HCT116 (cell line): ENCODE results near the gene HHAT. TPM values are rescaled to one million over a fixed set of nuclear protein-coding genes. Genes with fewer than 3 reads are reported as not detected.

Experiments
- ATAC-seq: fragments of 200-7000 bp; cut with Tn5 transposase; 2 replicates; pipeline ENCODE4 v1.9.1; 2020; ENCODE audit warnings: mild to moderate bottlenecking, moderate library complexity
- BruUV-seq: library from RNA; stranded (reverse); fragments of 400-500 nt; replicated peaks from 2 replicates; lab custom pipeline; 2021; lab: Mats Ljungman, UMichigan
- CTCF ChIA-PET: fragments of 300-600 bp; sonication (Branson Sonifier 250); formaldehyde crosslinking; loops from one replicate; lab custom pipeline; 2021; ENCODE audit warnings: antibody characterized with exemption; lab: Charles Lee
- POLR2A ChIA-PET: fragments of 300-600, 350-600 bp; sonication (Branson Sonifier 250); formaldehyde crosslinking; loops from one replicate; lab custom pipeline; 2021; ENCODE audit warnings: antibody characterized with exemption; lab: Charles Lee
- RAD21 ChIA-PET, 2 experiments: fragments of 300-600 bp; sonication (Branson Sonifier 250); formaldehyde crosslinking; loops; one replicate each; lab custom pipeline; 2023; ENCODE audit warnings: low total read pairs in 2 of 2; ENCODE audit not compliant: uncharacterized antibody in 2 of 2, unreplicated experiment in 2 of 2, low non-redundant PET in 1 of 2; lab: Charles Lee
- DNase-seq: peaks from one replicate; pipeline ENCODE4 v3.0.0-alpha.2; 2010; ENCODE audit warnings: low read depth, low spot score
- H2AFZ ChIP-seq: fragments of 200-600 bp; shearing (Covaris generic), sonication (generic); 2 replicates; pipeline ENCODE4 v1.6.1; 2017; ENCODE audit warnings: low read depth, mixed run types, mixed read lengths, antibody characterized with exemption, low read length; ENCODE audit not compliant: poor library complexity, severe bottlenecking
- H3K27ac ChIP-seq: 2 replicates; pipeline ENCODE4 v1.5.1; 2012; ENCODE audit warnings: low read depth, low read length
- H3K27me3 ChIP-seq: fragments of 200-600 bp; sonication (generic); 2 replicates; pipeline ENCODE4 v1.6.1; 2016; ENCODE audit warnings: mixed run types, low read length, mixed read lengths; ENCODE audit not compliant: insufficient read depth
- H3K36me3 ChIP-seq, 2 experiments: fragments of 200-500 bp in 1 of 2; fragments of 200-600 bp in 1 of 2; sonication (Bioruptor generic) in 1 of 2; sonication (generic) in 1 of 2; 2 replicates each; pipeline versions ENCODE4 v1.5.1 to v1.6.1; 2014 to 2016; ENCODE audit warnings: low read length in 2 of 2, inconsistent platforms in 1 of 2, mixed read lengths in 1 of 2, mixed run types in 1 of 2; ENCODE audit not compliant: insufficient read depth in 2 of 2, control insufficient read depth in 1 of 2
- H3K4me1 ChIP-seq, 2 experiments: fragments of 200-600 bp in 1 of 2; sonication (generic) in 1 of 2; 2 replicates each; pipeline versions ENCODE4 v1.5.1 to v1.6.1; 2012 to 2017; ENCODE audit warnings: low read length in 2 of 2, inconsistent platforms in 1 of 2, mild to moderate bottlenecking in 1 of 2, mixed read lengths in 1 of 2, mixed run types in 1 of 2, moderate library complexity in 1 of 2; ENCODE audit not compliant: insufficient read depth in 2 of 2, control insufficient read depth in 1 of 2
- H3K4me2 ChIP-seq: fragments of 200-600 bp; sonication (generic); 2 replicates; pipeline ENCODE4 v1.6.1; 2017; ENCODE audit warnings: mixed run types, low read length, mixed read lengths
- H3K4me3 ChIP-seq, 2 experiments: fragments of 200-600 bp in 1 of 2; sonication (generic) in 1 of 2; replicated peaks in 1 of 2; 2 replicates each; pipeline ENCODE4 v1.5.1; 2011 to 2016; ENCODE audit warnings: low read length in 2 of 2, control low read depth in 1 of 2, low read depth in 1 of 2, mild to moderate bottlenecking in 1 of 2, mixed read lengths in 1 of 2, mixed run types in 1 of 2
- H3K79me2 ChIP-seq: fragments of 200-600 bp; sonication (generic); 2 replicates; pipeline ENCODE4 v1.6.1; 2017; ENCODE audit warnings: mild to moderate bottlenecking, mixed run types, low read length, moderate library complexity, mixed read lengths; ENCODE audit not compliant: insufficient read depth
- H3K9ac ChIP-seq: fragments of 200-600 bp; sonication (generic); 2 replicates; pipeline ENCODE4 v1.6.1; 2016; ENCODE audit warnings: low read length, mixed read lengths
- H3K9me2 ChIP-seq: fragments of 200-600 bp; sonication (generic), shearing (Covaris generic); 2 replicates; pipeline ENCODE4 v1.6.1; 2017; ENCODE audit warnings: mixed run types, mild to moderate bottlenecking, moderate library complexity; ENCODE audit not compliant: insufficient read depth
- H3K9me3 ChIP-seq, 2 experiments: fragments of 200-500 bp in 1 of 2; fragments of 200-600 bp in 1 of 2; sonication (Bioruptor generic) in 1 of 2; sonication (generic) in 1 of 2; 2 replicates each; pipeline ENCODE4 v1.6.1; 2014 to 2017; ENCODE audit warnings: low read length in 2 of 2, mixed read lengths in 2 of 2, inconsistent platforms in 1 of 2, low read depth in 1 of 2, mild to moderate bottlenecking in 1 of 2, mixed run types in 1 of 2, moderate library complexity in 1 of 2; ENCODE audit not compliant: control insufficient read depth in 1 of 2, insufficient read depth in 1 of 2
- H4K20me1 ChIP-seq: fragments of 200-600 bp; sonication (generic), shearing (Covaris generic); 2 replicates; pipeline ENCODE4 v1.6.1; 2017; ENCODE audit warnings: mixed run types, mild to moderate bottlenecking, moderate library complexity; ENCODE audit not compliant: insufficient read depth
- CBX3 ChIP-seq: IDR thresholded peaks from 2 replicates; pipeline ENCODE4 v1.6.1; 2012; ENCODE audit warnings: low read depth
- EZH2 ChIP-seq: fragments of 200-600 bp; sonication (generic); IDR thresholded peaks from 2 replicates; pipeline ENCODE4 v1.6.1; 2017; ENCODE audit warnings: antibody characterized with exemption, mixed run types
- FOSL1 ChIP-seq: IDR thresholded peaks from 2 replicates; pipeline ENCODE4 v1.6.1; 2012; ENCODE audit warnings: low read depth
- JUND ChIP-seq: IDR thresholded peaks from 2 replicates; pipeline ENCODE4 v1.6.1; 2012
- POLR2A ChIP-seq: IDR thresholded peaks from 2 replicates; pipeline ENCODE4 v1.7.0; 2011; ENCODE audit warnings: borderline replicate concordance; ENCODE audit not compliant: insufficient read depth, insufficient read length; ENCODE audit errors: extremely low read depth
- POLR2AphosphoS5 ChIP-seq: IDR thresholded peaks from 2 replicates; pipeline ENCODE4 v1.6.1; 2011; ENCODE audit warnings: mild to moderate bottlenecking, low read depth, low read length, moderate library complexity
- SIN3A ChIP-seq: IDR thresholded peaks from 2 replicates; pipeline ENCODE4 v1.6.1; 2012; ENCODE audit warnings: low read depth
- SP1 ChIP-seq: IDR thresholded peaks from 2 replicates; pipeline ENCODE4 v1.6.1; 2012; ENCODE audit warnings: low read depth
- YY1 ChIP-seq: IDR thresholded peaks from 2 replicates; pipeline ENCODE4 v1.6.1; 2011; ENCODE audit warnings: low read length, low read depth, moderate library complexity, mild to moderate bottlenecking; ENCODE audit not compliant: insufficient replicate concordance; ENCODE audit errors: extremely low read depth
- ZFX ChIP-seq: fragments of 450-650 bp; IDR thresholded peaks from 2 replicates; pipeline ENCODE4 v1.6.1; 2017
- ZNF274 ChIP-seq: fragments of 200-500 bp; sonication (Bioruptor generic); IDR thresholded peaks from 2 replicates; pipeline ENCODE4 v1.6.1; 2014; ENCODE audit warnings: mild to moderate bottlenecking, low read depth, low read length, inconsistent platforms
- intact Hi-C: fragments of 100-400 bp; cut with micrococcal nuclease; formaldehyde crosslinking; loops from 2 replicates; pipeline ENCODE4 v1.10.0; 2022
- total RNA-seq: library from RNA; stranded (reverse); gene quantifications from one replicate; pipeline ENCODE4 v1.2.1, GENCODE V29; 2021; ENCODE audit not compliant: unreplicated experiment
- TF ChIP-seq, protein P1 (sequence below), 3 experiments: fragments of 200-600 bp in 1 of 3; sonication (generic) in 1 of 3; IDR thresholded peaks in 2 of 3; conservative IDR thresholded peaks in 1 of 3; 2 replicates each; pipeline ENCODE4 v1.5.1; 2012 to 2017; ENCODE audit warnings: low read depth in 2 of 3, low read length in 2 of 3, antibody characterized with exemption in 1 of 3, borderline replicate concordance in 1 of 3, control low read depth in 1 of 3, mild to moderate bottlenecking in 1 of 3, mixed read lengths in 1 of 3, mixed run types in 1 of 3, moderate library complexity in 1 of 3; ENCODE audit not compliant: insufficient read depth in 1 of 3
- TF ChIP-seq, protein P2 (sequence below): IDR thresholded peaks from 2 replicates; pipeline ENCODE4 v1.6.1; 2011; ENCODE audit warnings: mild to moderate bottlenecking, low read length, moderate library complexity; ENCODE audit not compliant: insufficient replicate concordance; ENCODE audit errors: extremely low read depth

The HHAT gene
- total RNA-seq, 1 experiment from 2014 or later, result 2.7 TPM

DNA sequence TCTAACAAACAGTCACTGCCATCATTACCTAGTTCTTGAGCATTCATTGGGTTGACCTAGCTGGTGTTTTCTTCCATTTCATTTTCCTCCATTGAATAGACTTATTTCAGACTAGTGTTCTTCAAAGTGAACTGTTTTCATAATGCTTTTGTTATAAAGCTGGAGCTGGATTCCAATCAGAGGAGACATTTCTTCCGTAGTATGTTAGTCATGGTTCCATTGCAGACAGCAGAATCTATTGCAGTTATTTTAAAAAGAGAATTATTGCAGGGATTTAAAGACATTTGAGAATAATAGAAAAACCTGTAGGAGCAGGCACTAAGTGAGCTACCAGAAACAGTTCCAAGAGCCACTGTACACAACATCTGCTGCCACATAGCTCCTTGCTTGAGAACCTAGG is 50.0 kb downstream of the HHAT start:
- intact Hi-C loops, result no loop called here
- no TSS peak for BruUV-seq
- CTCF ChIA-PET, result no interaction called here
- Histone ChIP-seq H3K4me3 (no peak overlapping the region), H2AFZ (no peak overlapping the region), H3K27me3 (no peaks in the 10 kb centered on the region), H3K27ac (no peak overlapping the region), H3K9ac (no peak overlapping the region), H3K9me3 (no peaks in the 10 kb centered on the region), H4K20me1 (peaks cover under 1% of the 10 kb centered on the region; the same call in 1 of the 2 replicates), H3K79me2 (no peaks in the 10 kb centered on the region), H3K4me2 (no peak overlapping the region), H3K36me3 (no peaks in the 10 kb centered on the region), H3K9me2 (no peaks in the 10 kb centered on the region), H3K4me1 (peaks cover 0 to 24% of the 10 kb centered on the region in 2 experiments; a peak in 3 of 4 replicates)
- DNase-seq (no peak), ATAC-seq (no peak)
- no peak for TF ChIP-seq SIN3A
- no peak for TF ChIP-seq POLR2AphosphoS5
- TF ChIP-seq ZNF274, result no peak
- no peak for TF ChIP-seq ZFX
- no peak for TF ChIP-seq SP1
- TF ChIP-seq FOSL1, result no peak
- no peak for TF ChIP-seq YY1
- TF ChIP-seq, protein P1, sequence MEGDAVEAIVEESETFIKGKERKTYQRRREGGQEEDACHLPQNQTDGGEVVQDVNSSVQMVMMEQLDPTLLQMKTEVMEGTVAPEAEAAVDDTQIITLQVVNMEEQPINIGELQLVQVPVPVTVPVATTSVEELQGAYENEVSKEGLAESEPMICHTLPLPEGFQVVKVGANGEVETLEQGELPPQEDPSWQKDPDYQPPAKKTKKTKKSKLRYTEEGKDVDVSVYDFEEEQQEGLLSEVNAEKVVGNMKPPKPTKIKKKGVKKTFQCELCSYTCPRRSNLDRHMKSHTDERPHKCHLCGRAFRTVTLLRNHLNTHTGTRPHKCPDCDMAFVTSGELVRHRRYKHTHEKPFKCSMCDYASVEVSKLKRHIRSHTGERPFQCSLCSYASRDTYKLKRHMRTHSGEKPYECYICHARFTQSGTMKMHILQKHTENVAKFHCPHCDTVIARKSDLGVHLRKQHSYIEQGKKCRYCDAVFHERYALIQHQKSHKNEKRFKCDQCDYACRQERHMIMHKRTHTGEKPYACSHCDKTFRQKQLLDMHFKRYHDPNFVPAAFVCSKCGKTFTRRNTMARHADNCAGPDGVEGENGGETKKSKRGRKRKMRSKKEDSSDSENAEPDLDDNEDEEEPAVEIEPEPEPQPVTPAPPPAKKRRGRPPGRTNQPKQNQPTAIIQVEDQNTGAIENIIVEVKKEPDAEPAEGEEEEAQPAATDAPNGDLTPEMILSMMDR (IDR thresholded peaks at IDR 0.05 in 2 of 3, conservative IDR thresholded peaks at IDR 0.05 in 1 of 3; ENCODE audit: borderline replicate concordance in 1 of 3, insufficient read depth in 1 of 3, low read depth in 2 of 3, low read length in 2 of 3), result no peak
- no peak for TF ChIP-seq JUND
- no peak for TF ChIP-seq EZH2
- no peak for TF ChIP-seq POLR2A
- TF ChIP-seq, protein P2, sequence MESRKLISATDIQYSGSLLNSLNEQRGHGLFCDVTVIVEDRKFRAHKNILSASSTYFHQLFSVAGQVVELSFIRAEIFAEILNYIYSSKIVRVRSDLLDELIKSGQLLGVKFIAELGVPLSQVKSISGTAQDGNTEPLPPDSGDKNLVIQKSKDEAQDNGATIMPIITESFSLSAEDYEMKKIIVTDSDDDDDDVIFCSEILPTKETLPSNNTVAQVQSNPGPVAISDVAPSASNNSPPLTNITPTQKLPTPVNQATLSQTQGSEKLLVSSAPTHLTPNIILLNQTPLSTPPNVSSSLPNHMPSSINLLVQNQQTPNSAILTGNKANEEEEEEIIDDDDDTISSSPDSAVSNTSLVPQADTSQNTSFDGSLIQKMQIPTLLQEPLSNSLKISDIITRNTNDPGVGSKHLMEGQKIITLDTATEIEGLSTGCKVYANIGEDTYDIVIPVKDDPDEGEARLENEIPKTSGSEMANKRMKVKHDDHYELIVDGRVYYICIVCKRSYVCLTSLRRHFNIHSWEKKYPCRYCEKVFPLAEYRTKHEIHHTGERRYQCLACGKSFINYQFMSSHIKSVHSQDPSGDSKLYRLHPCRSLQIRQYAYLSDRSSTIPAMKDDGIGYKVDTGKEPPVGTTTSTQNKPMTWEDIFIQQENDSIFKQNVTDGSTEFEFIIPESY, result no peak
- TF ChIP-seq CBX3, result no peak
- POLR2A ChIA-PET, result interaction anchor here (0.6 kb wide), 1 partner anchor 50 kb away, joined by 3 read pairs; the partner anchor contains the start of gene HHAT
- RAD21 ChIA-PET, result no interaction called here
